ENCODE results near the gene RNF186. TPM values are rescaled to one million over a fixed set of nuclear protein-coding genes. Genes with fewer than 3 reads are reported as not detected.

RNF186 gene
- total and polyA plus RNA-seq, 2 of the 13 experiments (the other 11 are each of a cell fraction or from before 2014, with no cell fraction given): 0.07 to 0.20 TPM

GRCh38 chr1:19852036-19852435, 37.0 kb upstream of the RNF186 start:
- DNase-seq (ENCODE audit: low spot score) (no peak), FAIRE-seq (no peak), ATAC-seq (no peak)
- Histone ChIP-seq H3K27me3 (ENCODE audit: control insufficient read depth in 1 of 2, insufficient read depth in 2 of 2, low read length in 2 of 2) (peaks cover 0 to 6% of the 10 kb centered on the region in 2 experiments; a peak in 1 of 5 replicates), H3K4me2 (ENCODE audit: low read depth, low read length) (no peak overlapping the region), H3K9me3 (ENCODE audit: low read length) (no peaks in the 10 kb centered on the region), H4K20me1 (ENCODE audit: insufficient read depth, low read length) (no peaks in the 10 kb centered on the region), H3K4me1 (ENCODE audit: insufficient read depth, low read length) (peaks cover 10% of the 10 kb centered on the region), H3K79me2 (ENCODE audit: insufficient read depth, low read length) (no peaks in the 10 kb centered on the region), H2AFZ (ENCODE audit: low read length) (no peak overlapping the region), H3K27ac (ENCODE audit: extremely low read length, insufficient read depth, low read length) (no peak overlapping the region), H3K36me3 (replicated peaks in 1 of 2; ENCODE audit: control insufficient read depth in 1 of 2, insufficient read depth in 2 of 2, low read length in 2 of 2) (no peaks in the 10 kb centered on the region), H3K4me3 (replicated peaks in 1 of 3; ENCODE audit: insufficient read depth in 1 of 3, low read depth in 2 of 3, low read length in 3 of 3) (no peak overlapping the region), H3K9ac (ENCODE audit: insufficient read depth, low read depth, low read length) (no peak overlapping the region)
- ChIA-PET POLR2A (no interaction called here), CTCF (ENCODE audit: low intra/inter-chr PET ratio, low total read pairs) (no interaction called here)
- no TSS peak for BruUV-seq (replicated peaks)
- in situ Hi-C loops (cut with HindIII; ENCODE audit: extremely low pct_ligation_motif_present, low pct_unique_long_range_greater_than_20kb) (no loop called here), intact Hi-C loops (cut with micrococcal nuclease; ENCODE audit: unreplicated experiment) (no loop called here)
- TF ChIP-seq CAMTA2 (CRISPR knock-in tag; IDR thresholded peaks at IDR 0.05; ENCODE audit: borderline replicate concordance) (no peak), TARDBP (CRISPR knock-in tag; IDR thresholded peaks at IDR 0.05) (no peak), SALL1 (CRISPR knock-in tag; IDR thresholded peaks at IDR 0.05) (no peak), NFRKB (IDR thresholded peaks at IDR 0.05) (no peak), MXD4 (CRISPR knock-in tag; IDR thresholded peaks at IDR 0.05) (no peak), ZNF383 (CRISPR knock-in tag; IDR thresholded peaks at IDR 0.05; ENCODE audit: borderline replicate concordance) (no peak), ZFP41 (CRISPR knock-in tag; IDR thresholded peaks at IDR 0.05; ENCODE audit: borderline replicate concordance) (no peak), ZNF260 (CRISPR knock-in tag; IDR thresholded peaks at IDR 0.05; ENCODE audit: borderline replicate concordance, low read depth) (no peak)
- TF ChIP-seq, protein P1, sequence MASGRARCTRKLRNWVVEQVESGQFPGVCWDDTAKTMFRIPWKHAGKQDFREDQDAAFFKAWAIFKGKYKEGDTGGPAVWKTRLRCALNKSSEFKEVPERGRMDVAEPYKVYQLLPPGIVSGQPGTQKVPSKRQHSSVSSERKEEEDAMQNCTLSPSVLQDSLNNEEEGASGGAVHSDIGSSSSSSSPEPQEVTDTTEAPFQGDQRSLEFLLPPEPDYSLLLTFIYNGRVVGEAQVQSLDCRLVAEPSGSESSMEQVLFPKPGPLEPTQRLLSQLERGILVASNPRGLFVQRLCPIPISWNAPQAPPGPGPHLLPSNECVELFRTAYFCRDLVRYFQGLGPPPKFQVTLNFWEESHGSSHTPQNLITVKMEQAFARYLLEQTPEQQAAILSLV (CRISPR knock-in tag; IDR thresholded peaks at IDR 0.05; ENCODE audit: borderline replicate concordance): no peak
- TF ChIP-seq, protein P2, sequence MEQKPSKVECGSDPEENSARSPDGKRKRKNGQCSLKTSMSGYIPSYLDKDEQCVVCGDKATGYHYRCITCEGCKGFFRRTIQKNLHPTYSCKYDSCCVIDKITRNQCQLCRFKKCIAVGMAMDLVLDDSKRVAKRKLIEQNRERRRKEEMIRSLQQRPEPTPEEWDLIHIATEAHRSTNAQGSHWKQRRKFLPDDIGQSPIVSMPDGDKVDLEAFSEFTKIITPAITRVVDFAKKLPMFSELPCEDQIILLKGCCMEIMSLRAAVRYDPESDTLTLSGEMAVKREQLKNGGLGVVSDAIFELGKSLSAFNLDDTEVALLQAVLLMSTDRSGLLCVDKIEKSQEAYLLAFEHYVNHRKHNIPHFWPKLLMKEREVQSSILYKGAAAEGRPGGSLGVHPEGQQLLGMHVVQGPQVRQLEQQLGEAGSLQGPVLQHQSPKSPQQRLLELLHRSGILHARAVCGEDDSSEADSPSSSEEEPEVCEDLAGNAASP (CRISPR knock-in tag; IDR thresholded peaks at IDR 0.05; ENCODE audit: borderline replicate concordance): no peak
- TF ChIP-seq, protein P3, sequence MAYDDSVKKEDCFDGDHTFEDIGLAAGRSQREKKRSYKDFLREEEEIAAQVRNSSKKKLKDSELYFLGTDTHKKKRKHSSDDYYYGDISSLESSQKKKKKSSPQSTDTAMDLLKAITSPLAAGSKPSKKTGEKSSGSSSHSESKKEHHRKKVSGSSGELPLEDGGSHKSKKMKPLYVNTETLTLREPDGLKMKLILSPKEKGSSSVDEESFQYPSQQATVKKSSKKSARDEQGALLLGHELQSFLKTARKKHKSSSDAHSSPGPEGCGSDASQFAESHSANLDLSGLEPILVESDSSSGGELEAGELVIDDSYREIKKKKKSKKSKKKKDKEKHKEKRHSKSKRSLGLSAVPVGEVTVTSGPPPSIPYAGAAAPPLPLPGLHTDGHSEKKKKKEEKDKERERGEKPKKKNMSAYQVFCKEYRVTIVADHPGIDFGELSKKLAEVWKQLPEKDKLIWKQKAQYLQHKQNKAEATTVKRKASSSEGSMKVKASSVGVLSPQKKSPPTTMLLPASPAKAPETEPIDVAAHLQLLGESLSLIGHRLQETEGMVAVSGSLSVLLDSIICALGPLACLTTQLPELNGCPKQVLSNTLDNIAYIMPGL (CRISPR knock-in tag; IDR thresholded peaks at IDR 0.05; ENCODE audit: borderline replicate concordance in 1 of 2, low read depth in 1 of 2): no peak
- 90% methylated on average over 1 of the region's 1 CpG for WGBS (ENCODE audit: low lambda C conversion rate)

All from HepG2 (cell line).